Measurements from ENCODE around the gene PCSK5. TPM values are rescaled to one million over a fixed set of nuclear protein-coding genes. Genes with fewer than 3 reads are reported as not detected.

PCSK5 gene
- total and polyA plus RNA-seq, 2 of the 8 experiments (the other 6 are each of a cell fraction or from before 2014, with no cell fraction given): 5.5 to 10.7 TPM

DNA sequence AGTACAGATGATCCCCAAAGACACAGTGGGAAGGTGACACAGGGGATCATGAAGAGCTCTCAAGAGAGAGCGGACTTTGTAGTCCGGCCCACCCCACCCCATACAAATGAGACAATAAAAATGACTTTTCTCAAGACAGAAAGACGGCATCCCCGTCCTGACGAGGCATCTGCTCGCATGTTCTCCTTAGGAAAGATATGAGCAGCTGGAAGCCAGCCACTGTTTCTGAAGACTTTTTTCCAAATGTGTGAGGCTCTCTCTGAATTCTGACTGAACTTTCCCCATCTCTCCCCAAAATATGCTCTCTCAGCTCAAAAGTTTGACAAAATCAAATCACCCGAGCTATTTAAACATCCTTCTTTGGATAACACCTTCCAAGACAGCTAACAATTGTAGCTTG is 398.6 kb downstream of the PCSK5 start:
- FAIRE-seq: no peak
- no peaks in the 10 kb centered on the region for H3K79me1 ChIP-seq (ENCODE audit: low read depth, low read length)
- H2BK120ac ChIP-seq (replicated peaks; ENCODE audit: low read depth, low read length): no peak overlapping the region
- no peak overlapping the region for H2AFZ ChIP-seq (ENCODE audit: low read length)
- no peaks in the 10 kb centered on the region for H3K36me3 ChIP-seq (ENCODE audit: control insufficient read depth in 2 of 4, insufficient read depth in 4 of 4, low read length in 3 of 4)
- DNase-seq (ENCODE audit: low read depth in 1 of 2, low spot score in 2 of 2): no peak
- H4K8ac ChIP-seq (ENCODE audit: extremely low read depth, insufficient read depth, low read length): no peak overlapping the region
- no peak overlapping the region for H2AK5ac ChIP-seq (ENCODE audit: low read depth, low read length)
- ChIA-PET POLR2A (ENCODE audit: partially characterized antibody) (interaction anchor here (0.9 kb wide), 1 partner anchor 9 kb away, joined by 3 read pairs; no protein-coding TSS in a partner anchor), CTCF (ENCODE audit: partially characterized antibody) (interaction anchor here (0.6 to 5.9 kb wide), 5 partner anchors 9 to 293 kb away, joined by 3 to 64 read pairs (median 4); no protein-coding TSS in a partner anchor)
- H3K56ac ChIP-seq (replicated peaks; ENCODE audit: insufficient read length, low read depth, low read length): no peak overlapping the region
- no peak overlapping the region for H3K27ac ChIP-seq (ENCODE audit: low read depth, low read length)
- H3K18ac ChIP-seq (ENCODE audit: extremely low read depth, low read length): no peak overlapping the region
- no peak overlapping the region for H2BK15ac ChIP-seq (ENCODE audit: low read length)
- no peak overlapping the region for H2BK12ac ChIP-seq (ENCODE audit: low read depth, low read length)
- no peak overlapping the region for H3K9ac ChIP-seq (replicated peaks in 1 of 4; ENCODE audit: extremely low read depth in 1 of 4, low read depth in 3 of 4, low read length in 3 of 4)
- no peaks in the 10 kb centered on the region for H3K4me1 ChIP-seq (replicated peaks in 1 of 4; ENCODE audit: control insufficient read depth in 3 of 4, insufficient read depth in 4 of 4, low read length in 3 of 4)
- H3K4me2 ChIP-seq (ENCODE audit: insufficient read depth in 1 of 2, low read depth in 2 of 2, low read length in 2 of 2): no peak overlapping the region
- 84% methylated on average over 7 of the region's 7 CpGs; no CpG with 5 or more reads in 1 of the 2 experiments for WGBS, 2 experiments (ENCODE audit: extremely low coverage in 1 of 2, insufficient coverage in 1 of 2, insufficient read length in 1 of 2, insufficient replicate concordance in 2 of 2, low coverage in 1 of 2, low lambda C conversion rate in 2 of 2, missing lambda C conversion rate in 1 of 2)
- H3K9me3 ChIP-seq (ENCODE audit: insufficient read depth in 2 of 2, low read depth in 1 of 2, low read length in 1 of 2): no peaks in the 10 kb centered on the region
- H4K5ac ChIP-seq (ENCODE audit: insufficient read length, low read depth, low read length): no peak overlapping the region
- no peak overlapping the region for H2BK5ac ChIP-seq (ENCODE audit: low read depth, low read length)
- no peaks in the 10 kb centered on the region for H4K20me1 ChIP-seq (replicated peaks in 1 of 2; ENCODE audit: control insufficient read depth in 1 of 2, insufficient read depth in 2 of 2, low read length in 2 of 2)
- H3K14ac ChIP-seq (ENCODE audit: insufficient read length): no peak overlapping the region
- H3K27me3 ChIP-seq (replicated peaks in 1 of 4; ENCODE audit: control insufficient read depth in 3 of 4, extremely low read depth in 1 of 4, insufficient read depth in 3 of 4, low read length in 3 of 4): no peaks in the 10 kb centered on the region
- no peak overlapping the region for H2BK20ac ChIP-seq (ENCODE audit: low read length)
- no peak overlapping the region for H3K4me3 ChIP-seq (ENCODE audit: extremely low read depth in 1 of 4, insufficient read depth in 2 of 4, low read depth in 3 of 4, low read length in 4 of 4)
- no peaks in the 10 kb centered on the region; the same call in 1 of the 2 replicates for H3K23me2 ChIP-seq (ENCODE audit: low read depth, low read length)
- no peak overlapping the region for H3K4ac ChIP-seq (replicated peaks; ENCODE audit: insufficient read length, low read depth, low read length)
- no peak overlapping the region for H4K91ac ChIP-seq (replicated peaks; ENCODE audit: insufficient read length, low read length)
- H3K79me2 ChIP-seq (ENCODE audit: control insufficient read depth in 1 of 2, insufficient read depth in 2 of 2, low read length in 2 of 2): no peaks in the 10 kb centered on the region
- no peak overlapping the region for H3K23ac ChIP-seq (ENCODE audit: insufficient read length)
- TF ChIP-seq GTF2F1 (IDR thresholded peaks at IDR 0.05; ENCODE audit: borderline replicate concordance, low read depth, low read length): no peak
- TF ChIP-seq JUND (IDR thresholded peaks at IDR 0.05; ENCODE audit: low read length): no peak
- no peak for TF ChIP-seq JUN (IDR thresholded peaks at IDR 0.05; ENCODE audit: low read depth, low read length)
- no peak for TF ChIP-seq KDM4A (IDR thresholded peaks at IDR 0.05; ENCODE audit: low read depth, low read length, severe bottlenecking)
- no peak for TF ChIP-seq CREB1 (IDR thresholded peaks at IDR 0.05)
- no peak for TF ChIP-seq SUZ12 (IDR thresholded peaks at IDR 0.05; ENCODE audit: low read length)
- TF ChIP-seq GABPA (IDR thresholded peaks at IDR 0.05; ENCODE audit: borderline replicate concordance, insufficient read depth, low read length): no peak
- no peak for TF ChIP-seq RBBP5 (IDR thresholded peaks at IDR 0.05; ENCODE audit: borderline replicate concordance, low read depth, low read length)
- no peak for TF ChIP-seq RAD21 (IDR thresholded peaks at IDR 0.05 in 1 of 2, conservative IDR thresholded peaks at IDR 0.05 in 1 of 2; ENCODE audit: low read depth in 2 of 2, low read length in 2 of 2)
- TF ChIP-seq TAF1 (IDR thresholded peaks at IDR 0.05; ENCODE audit: low read depth, low read length): no peak
- no peak for TF ChIP-seq TCF12 (IDR thresholded peaks at IDR 0.05; ENCODE audit: low read depth, low read length)
- TF ChIP-seq CBX5 (IDR thresholded peaks at IDR 0.05; ENCODE audit: low read depth, low read length): no peak
- TF ChIP-seq POLR2AphosphoS5 (IDR thresholded peaks at IDR 0.05; ENCODE audit: low read depth, low read length): no peak
- TF ChIP-seq, protein P1, sequence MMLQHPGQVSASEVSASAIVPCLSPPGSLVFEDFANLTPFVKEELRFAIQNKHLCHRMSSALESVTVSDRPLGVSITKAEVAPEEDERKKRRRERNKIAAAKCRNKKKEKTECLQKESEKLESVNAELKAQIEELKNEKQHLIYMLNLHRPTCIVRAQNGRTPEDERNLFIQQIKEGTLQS (IDR thresholded peaks at IDR 0.05; ENCODE audit: insufficient read depth, low read depth, low read length): no peak
- no peak for TF ChIP-seq NRF1 (IDR thresholded peaks at IDR 0.05; ENCODE audit: low read depth, low read length)
